T-helper 17 cell (primary cell): ENCODE results near the gene RIMBP2. TPM values are rescaled to one million over a fixed set of nuclear protein-coding genes. Genes with fewer than 3 reads are reported as not detected.

Experiments used
- ATAC-seq: fragments of 150-1000 bp; cut with Tn5 transposase; 2 replicates; pipeline ENCODE4 v1.10.0; 2021; ENCODE audit warnings: mild to moderate bottlenecking, moderate library complexity
- DNase-seq, 3 donors: peaks; one replicate each; pipeline versions ENCODE4 v3.0.0 to v3.0.0-alpha.2; 2020 to 2021
- H3K9me3 ChIP-seq: one replicate; pipeline ENCODE4 v1.7.0; 2013; ENCODE audit warnings: low read length, mild to moderate bottlenecking; ENCODE audit not compliant: control insufficient read depth, poor library complexity, severe bottlenecking
- H3K27ac Mint-ChIP-seq: one replicate; pipeline ENCODE4 v1.8.0; 2022; ENCODE audit warnings: mild to moderate bottlenecking, moderate library complexity, mixed read lengths
- H3K27me3 Mint-ChIP-seq: one replicate; pipeline ENCODE4 v1.8.0; 2022; ENCODE audit warnings: mixed read lengths
- H3K36me3 Mint-ChIP-seq: one replicate; pipeline ENCODE4 v1.8.0; 2022; ENCODE audit warnings: low read depth, mixed read lengths
- H3K4me1 Mint-ChIP-seq: one replicate; pipeline ENCODE4 v1.8.0; 2022; ENCODE audit warnings: mild to moderate bottlenecking, mixed read lengths
- H3K4me3 Mint-ChIP-seq: one replicate; pipeline ENCODE4 v1.8.0; 2022; ENCODE audit warnings: mild to moderate bottlenecking, moderate library complexity, mixed read lengths
- total RNA-seq, 4 donors: library from RNA in 2 of 4; stranded (reverse) in 2 of 4; gene quantifications; one replicate each; pipeline ENCODE4 v1.2.3 and lab custom pipeline; 2022 to 2026

RIMBP2 gene
- total RNA-seq, 2 donors from 2014 or later, result not detected

DNA sequence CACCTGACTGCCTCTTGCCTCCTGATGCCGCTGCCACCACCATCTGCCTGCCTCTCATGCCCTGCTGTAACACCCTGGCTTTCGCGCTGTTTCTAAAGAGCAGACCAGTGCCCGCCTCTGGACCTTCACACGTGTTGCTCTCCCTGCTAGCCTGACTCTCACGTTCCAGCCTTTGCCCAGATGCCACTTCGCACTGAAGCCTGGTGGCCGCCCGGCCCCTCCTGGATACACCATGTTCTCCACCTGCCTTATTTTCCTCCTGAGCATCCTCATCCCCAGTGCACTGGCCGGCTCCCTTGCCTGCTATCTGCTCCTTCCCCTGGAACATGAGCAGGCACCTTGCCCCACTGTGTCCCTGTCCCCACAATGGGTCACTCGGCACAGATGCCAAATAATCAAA, 231.9 kb downstream of the RIMBP2 start:
- no peak for DNase-seq
- Mint-ChIP-seq H3K4me1 (no peaks in the 10 kb centered on the region), H3K36me3 (no peaks in the 10 kb centered on the region), H3K4me3 (no peak overlapping the region), H3K27ac (peak overlapping the region; percentile 70), H3K27me3 (peaks cover 5% of the 10 kb centered on the region)
- ATAC-seq, result no peak
- no peaks in the 10 kb centered on the region for H3K9me3 ChIP-seq

DNA sequence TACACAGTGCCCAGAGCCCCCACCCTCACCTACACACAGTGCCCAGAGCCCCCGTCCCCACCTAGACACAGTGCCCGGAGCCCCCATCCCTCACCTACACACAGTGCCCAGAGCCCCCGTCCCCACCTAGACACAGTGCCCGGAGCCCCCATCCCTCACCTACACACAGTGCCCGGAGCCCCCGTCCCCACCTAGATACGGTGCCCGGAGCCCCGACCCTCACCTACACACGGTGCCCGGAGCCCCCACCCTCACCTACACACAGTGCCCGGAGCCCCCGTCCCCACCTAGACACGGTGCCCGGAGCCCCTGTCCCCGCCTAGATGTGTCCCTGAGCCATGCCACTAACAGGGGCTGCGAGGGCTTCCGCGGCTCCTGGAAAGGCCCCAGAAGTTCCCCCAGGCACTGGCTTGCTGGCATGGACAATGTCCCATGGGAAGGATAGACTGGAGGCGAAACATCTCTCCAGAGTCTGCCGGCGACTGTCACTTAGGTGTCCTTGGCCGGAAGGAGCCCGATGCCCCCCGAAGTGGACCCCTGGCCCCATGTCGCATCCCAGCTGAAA, 232.4 kb downstream of the RIMBP2 start:
- DNase-seq (no peak), ATAC-seq (no peak)
- Mint-ChIP-seq H3K27me3 (peaks cover 5% of the 10 kb centered on the region), H3K4me1 (no peaks in the 10 kb centered on the region), H3K4me3 (no peak overlapping the region), H3K27ac (no peak overlapping the region), H3K36me3 (no peaks in the 10 kb centered on the region)
- no peaks in the 10 kb centered on the region for H3K9me3 ChIP-seq

GRCh38 chr12:130482448-130482847, 233.7 kb downstream of the RIMBP2 start:
- Mint-ChIP-seq H3K36me3 (no peaks in the 10 kb centered on the region), H3K27ac (no peak overlapping the region), H3K27me3 (peaks cover 5% of the 10 kb centered on the region), H3K4me3 (no peak overlapping the region), H3K4me1 (no peaks in the 10 kb centered on the region)
- ATAC-seq (no peak), DNase-seq (no peak)
- H3K9me3 ChIP-seq, result no peaks in the 10 kb centered on the region

DNA sequence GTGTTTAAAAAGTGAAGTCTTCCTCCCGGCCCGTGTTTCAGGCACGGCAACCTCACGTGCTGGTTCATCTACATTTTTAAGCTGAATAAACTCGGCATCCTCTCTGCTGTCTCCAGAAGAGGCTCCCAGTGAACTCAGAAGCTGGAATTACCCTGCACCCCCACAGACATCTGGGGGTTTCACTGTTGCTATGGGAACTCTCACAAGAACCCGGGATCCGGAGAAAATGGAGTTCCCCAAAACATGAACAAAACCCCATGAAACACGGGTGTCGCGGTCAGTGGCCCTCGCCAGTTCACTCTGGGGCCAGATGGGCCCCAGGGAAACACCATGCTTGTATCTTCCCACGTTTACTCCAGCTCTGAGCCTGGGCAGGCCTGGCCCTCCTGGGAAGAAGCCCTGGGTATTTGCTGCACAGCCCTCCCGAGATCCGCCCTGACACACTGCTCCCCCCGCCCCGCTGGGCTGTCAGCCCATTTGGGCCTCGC, 234.7 kb downstream of the RIMBP2 start:
- Mint-ChIP-seq H3K27ac (no peak overlapping the region), H3K27me3 (peaks cover 5% of the 10 kb centered on the region), H3K4me1 (no peaks in the 10 kb centered on the region), H3K4me3 (no peak overlapping the region), H3K36me3 (no peaks in the 10 kb centered on the region)
- H3K9me3 ChIP-seq, result no peaks in the 10 kb centered on the region
- DNase-seq, result no peak
- ATAC-seq, result no peak

- Mint-ChIP-seq H3K4me3 (no peak overlapping the region), H3K4me1 (no peaks in the 10 kb centered on the region), H3K27ac (no peak overlapping the region), H3K36me3 (no peaks in the 10 kb centered on the region), H3K27me3 (peaks cover 5% of the 10 kb centered on the region)
- DNase-seq (no peak), ATAC-seq (no peak)
- no peaks in the 10 kb centered on the region for H3K9me3 ChIP-seq
Measured at GRCh38 chr12:130480887-130481286, 235.2 kb downstream of the RIMBP2 start.

DNA sequence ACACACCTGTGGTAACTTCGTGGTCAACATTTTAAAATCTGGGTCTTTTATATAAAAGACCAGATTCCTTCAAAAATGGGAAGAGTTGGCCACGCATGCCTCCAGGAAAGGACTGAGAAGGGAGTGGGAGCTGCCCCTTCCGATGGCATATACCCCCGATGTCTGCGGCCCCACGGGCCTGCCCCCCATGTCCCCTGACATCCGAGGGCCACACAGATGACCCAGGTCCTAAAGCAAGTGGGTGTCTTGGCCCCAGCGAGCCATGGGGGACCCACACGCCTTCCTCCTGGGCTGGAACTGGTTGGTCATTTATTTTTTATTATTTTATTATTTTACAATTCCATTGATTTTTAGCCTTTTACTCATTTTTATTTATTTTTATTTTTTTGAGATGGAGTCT, 235.9 kb downstream of the RIMBP2 start:
- peaks cover 5% of the 10 kb centered on the region for H3K27me3 Mint-ChIP-seq
- H3K36me3 Mint-ChIP-seq, result no peaks in the 10 kb centered on the region

DNA sequence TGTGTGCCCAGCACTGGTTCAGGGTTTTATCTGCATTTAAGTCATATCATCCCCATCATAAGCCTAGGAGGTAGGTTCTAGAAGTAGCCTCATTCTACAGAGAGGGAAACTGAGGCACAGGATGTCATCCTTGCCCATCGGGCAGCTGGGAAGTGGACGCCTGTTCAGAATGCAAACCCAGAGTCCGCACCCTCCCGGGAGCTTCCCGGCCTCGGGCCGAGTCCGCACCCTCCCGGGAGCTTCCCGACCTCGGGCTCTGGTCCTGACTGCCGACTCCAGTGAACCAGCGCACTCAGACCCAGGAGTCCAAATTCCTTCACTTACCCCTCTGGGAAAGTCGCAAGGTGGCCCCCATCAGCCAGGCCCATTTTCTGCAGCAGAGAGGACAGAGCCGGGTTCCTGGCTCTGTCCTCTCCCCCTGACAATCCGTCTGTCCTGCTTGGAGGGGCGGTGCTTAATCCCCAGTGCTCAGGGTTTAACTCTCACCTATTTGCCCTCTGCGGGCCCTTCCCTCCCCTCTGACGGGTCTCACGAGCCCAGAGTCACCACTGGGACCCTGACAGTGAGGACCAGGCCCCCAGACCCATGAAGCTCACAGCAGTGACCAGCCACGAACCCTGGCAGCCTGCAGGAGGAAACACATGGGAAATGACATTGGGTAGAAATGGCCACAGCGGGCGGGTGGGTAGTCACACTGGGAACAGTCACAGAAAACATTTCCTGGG, 236.5 kb downstream of the RIMBP2 start:
- H3K27ac Mint-ChIP-seq, result no peak overlapping the region
- H3K4me1 Mint-ChIP-seq, result no peaks in the 10 kb centered on the region
- no peak overlapping the region for H3K4me3 Mint-ChIP-seq
- H3K36me3 Mint-ChIP-seq, result no peaks in the 10 kb centered on the region
- H3K9me3 ChIP-seq, result no peaks in the 10 kb centered on the region
- DNase-seq, result no peak
- ATAC-seq, result no peak
- H3K27me3 Mint-ChIP-seq, result peaks cover 3% of the 10 kb centered on the region

More for the DNA sequence above, 235.9 kb downstream of the RIMBP2 start:
- DNase-seq (no peak), ATAC-seq (no peak)
- Mint-ChIP-seq H3K27ac (no peak overlapping the region), H3K4me3 (no peak overlapping the region), H3K4me1 (no peaks in the 10 kb centered on the region)
- no peaks in the 10 kb centered on the region for H3K9me3 ChIP-seq

DNA sequence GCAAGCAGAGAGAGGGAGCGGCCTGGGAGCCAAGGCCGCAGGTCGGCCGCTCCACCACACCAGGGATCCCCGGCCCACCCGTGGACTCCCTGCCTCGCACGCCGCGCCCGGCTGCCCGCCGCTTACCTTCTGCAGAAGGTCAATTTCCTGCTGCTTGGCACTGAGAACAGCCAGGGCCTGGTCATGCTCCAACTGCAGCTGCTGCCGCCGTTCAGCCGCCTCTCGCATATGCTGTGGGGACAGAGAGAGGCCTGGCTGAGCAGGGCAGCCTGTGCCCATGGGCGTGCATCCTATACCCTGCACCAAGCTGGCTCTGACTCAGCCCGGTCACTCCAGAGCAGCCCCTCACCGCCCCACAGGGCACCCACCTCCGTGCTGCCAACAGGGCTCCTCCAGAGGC, 237.3 kb downstream of the RIMBP2 start:
- H3K27ac Mint-ChIP-seq, result no peak overlapping the region
- H3K4me3 Mint-ChIP-seq, result no peak overlapping the region
- no peaks in the 10 kb centered on the region for H3K36me3 Mint-ChIP-seq
- DNase-seq (no peak), ATAC-seq (no peak)
- H3K9me3 ChIP-seq, result no peaks in the 10 kb centered on the region
- no peaks in the 10 kb centered on the region for H3K27me3 Mint-ChIP-seq
- no peaks in the 10 kb centered on the region for H3K4me1 Mint-ChIP-seq

DNA sequence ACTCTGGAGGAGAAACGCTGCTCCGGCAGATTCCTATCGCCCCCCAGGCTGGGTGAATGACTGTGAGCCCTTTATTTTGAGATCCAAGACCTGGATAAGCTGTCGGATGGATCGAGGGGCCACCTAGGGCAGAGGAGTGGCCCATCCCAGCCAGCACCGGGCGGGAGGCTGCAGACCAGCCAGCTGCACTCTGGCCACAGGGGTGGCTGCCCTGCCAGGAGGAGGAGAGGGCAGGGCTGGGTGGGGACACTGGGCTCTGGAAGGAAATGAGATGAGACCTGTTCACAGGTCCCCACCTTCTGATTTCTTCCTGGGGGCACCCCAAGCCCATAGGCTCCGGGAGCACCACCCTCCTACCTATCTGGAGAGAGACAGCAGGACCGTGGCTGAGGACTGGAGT, 238.4 kb downstream of the RIMBP2 start:
- Mint-ChIP-seq H3K27ac (no peak overlapping the region), H3K4me1 (no peaks in the 10 kb centered on the region), H3K4me3 (no peak overlapping the region), H3K36me3 (no peaks in the 10 kb centered on the region), H3K27me3 (no peaks in the 10 kb centered on the region)
- no peak for DNase-seq
- H3K9me3 ChIP-seq, result no peaks in the 10 kb centered on the region
- ATAC-seq, result no peak

DNA sequence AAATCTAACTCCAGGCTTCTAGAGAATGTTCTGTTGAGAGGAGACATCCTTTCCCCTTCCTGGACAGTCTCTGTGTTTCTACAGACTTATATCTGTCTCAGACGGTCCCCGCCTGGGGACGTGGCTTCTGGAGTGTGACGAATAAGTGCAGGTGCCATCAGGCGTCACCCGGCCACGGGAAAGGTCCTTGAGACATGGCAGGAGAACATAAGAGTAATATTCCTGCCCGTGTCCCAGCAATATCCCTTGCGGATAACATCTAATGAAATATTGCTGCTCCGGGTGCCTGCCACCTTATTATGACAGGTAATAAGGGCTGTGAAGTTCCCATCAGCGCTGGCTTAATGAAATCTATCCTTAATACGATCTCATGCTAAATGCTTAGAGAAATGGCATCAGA, 238.8 kb downstream of the RIMBP2 start:
- DNase-seq (no peak), ATAC-seq (no peak)
- H3K4me3 Mint-ChIP-seq, result no peak overlapping the region
- no peaks in the 10 kb centered on the region for H3K9me3 ChIP-seq
- H3K27ac Mint-ChIP-seq, result no peak overlapping the region
- no peaks in the 10 kb centered on the region for H3K36me3 Mint-ChIP-seq
- no peaks in the 10 kb centered on the region for H3K27me3 Mint-ChIP-seq
- H3K4me1 Mint-ChIP-seq, result no peaks in the 10 kb centered on the region

GRCh38 chr12:130476451-130477135, 239.5 kb downstream of the RIMBP2 start:
- no peaks in the 10 kb centered on the region for H3K36me3 Mint-ChIP-seq
- H3K9me3 ChIP-seq, result no peaks in the 10 kb centered on the region
- H3K4me1 Mint-ChIP-seq, result no peaks in the 10 kb centered on the region
- no peak for DNase-seq
- no peak overlapping the region for H3K4me3 Mint-ChIP-seq
- no peaks in the 10 kb centered on the region for H3K27me3 Mint-ChIP-seq
- H3K27ac Mint-ChIP-seq, result no peak overlapping the region
- ATAC-seq, result no peak

- Mint-ChIP-seq H3K4me1 (no peaks in the 10 kb centered on the region), H3K36me3 (no peaks in the 10 kb centered on the region), H3K27ac (no peak overlapping the region), H3K4me3 (no peak overlapping the region), H3K27me3 (no peaks in the 10 kb centered on the region)
- no peaks in the 10 kb centered on the region for H3K9me3 ChIP-seq
- ATAC-seq, result no peak
- no peak for DNase-seq
Measured at GRCh38 chr12:130474599-130475269, 241.4 kb downstream of the RIMBP2 start.

- DNase-seq (no peak), ATAC-seq (no peak)
- no peak overlapping the region for H3K4me3 Mint-ChIP-seq
- H3K27ac Mint-ChIP-seq, result no peak overlapping the region
- H3K4me1 Mint-ChIP-seq, result no peaks in the 10 kb centered on the region
- no peaks in the 10 kb centered on the region for H3K27me3 Mint-ChIP-seq
- peaks cover 3% of the 10 kb centered on the region for H3K9me3 ChIP-seq
- no peaks in the 10 kb centered on the region for H3K36me3 Mint-ChIP-seq
Measured at GRCh38 chr12:130473266-130473665, 242.8 kb downstream of the RIMBP2 start.
